OCI-LY3 (cell line): Measurements from ENCODE around the gene CCN6.
A peak's percentile ranks its signal among the peaks of the same experiment; 100 is the strongest.

Experiments used
- H2AFZ ChIP-seq: fragments of 200-600, 300-600 bp; shearing (Covaris generic); 2 replicates; pipeline ENCODE4 v1.6.0; 2014; ENCODE audit warnings: antibody characterized with exemption, low read depth, low read length
- H3K27ac ChIP-seq: fragments of 200-600, 300-600 bp; sonication (generic); 2 replicates; pipeline ENCODE4 v1.5.1; 2014; ENCODE audit warnings: mild to moderate bottlenecking, low read length, moderate library complexity, mixed read lengths
- H3K27me3 ChIP-seq: fragments of 200-600, 300-600 bp; sonication (generic); 2 replicates; pipeline ENCODE4 v1.6.1; 2014; ENCODE audit warnings: low read depth, low read length, mixed read lengths
- H3K36me3 ChIP-seq: fragments of 200-600, 300-600 bp; sonication (generic); replicated peaks from 2 replicates; pipeline ENCODE3; 2014; ENCODE audit warnings: low read depth, low read length, mixed read lengths
- H3K4me1 ChIP-seq: fragments of 300-600, 200-600 bp; sonication (generic); 2 replicates; pipeline ENCODE4 v1.6.1; 2014; ENCODE audit warnings: low read length, mixed read lengths
- H3K4me2 ChIP-seq: fragments of 200-600, 300-600 bp; sonication (generic); 2 replicates; pipeline ENCODE4 v1.6.1; 2014; ENCODE audit warnings: low read length, mixed read lengths
- H3K4me3 ChIP-seq: fragments of 300-600, 200-600 bp; sonication (generic); 2 replicates; pipeline ENCODE4 v1.5.1; 2014; ENCODE audit warnings: antibody characterized with exemption, mild to moderate bottlenecking, low read length, moderate library complexity
- H3K79me2 ChIP-seq: fragments of 300-600, 200-600 bp; shearing (Covaris generic); 2 replicates; pipeline ENCODE4 v1.6.1; 2014; ENCODE audit warnings: mild to moderate bottlenecking, low read length, mixed read lengths
- H3K9ac ChIP-seq: fragments of 300-600, 200-600 bp; shearing (Covaris generic); 2 replicates; pipeline ENCODE4 v1.6.0; 2014; ENCODE audit warnings: mild to moderate bottlenecking, low read length, moderate library complexity
- H3K9me3 ChIP-seq: fragments of 200-600, 300-600 bp; shearing (Covaris generic); 2 replicates; pipeline ENCODE4 v1.6.1; 2014; ENCODE audit warnings: low read length, mixed read lengths; ENCODE audit not compliant: insufficient read depth
- H4K20me1 ChIP-seq: fragments of 200-600, 300-600 bp; sonication (generic); 2 replicates; pipeline ENCODE4 v1.6.1; 2016; ENCODE audit warnings: low read length, mixed read lengths; ENCODE audit not compliant: insufficient read depth
- EZH2phosphoT487 ChIP-seq: fragments of 200-600 bp; shearing (Covaris generic); IDR thresholded peaks from 2 replicates; pipeline ENCODE4 v1.6.1; 2018; ENCODE audit warnings: antibody characterized with exemption, mixed run types, low read depth
- TF ChIP-seq, protein P1 (sequence below): fragments of 200-600, 300-600 bp; sonication (generic); IDR thresholded peaks from 2 replicates; pipeline ENCODE4 v1.5.1; 2014; ENCODE audit warnings: antibody characterized with exemption, low read length, low read depth

Gene CCN6

DNA sequence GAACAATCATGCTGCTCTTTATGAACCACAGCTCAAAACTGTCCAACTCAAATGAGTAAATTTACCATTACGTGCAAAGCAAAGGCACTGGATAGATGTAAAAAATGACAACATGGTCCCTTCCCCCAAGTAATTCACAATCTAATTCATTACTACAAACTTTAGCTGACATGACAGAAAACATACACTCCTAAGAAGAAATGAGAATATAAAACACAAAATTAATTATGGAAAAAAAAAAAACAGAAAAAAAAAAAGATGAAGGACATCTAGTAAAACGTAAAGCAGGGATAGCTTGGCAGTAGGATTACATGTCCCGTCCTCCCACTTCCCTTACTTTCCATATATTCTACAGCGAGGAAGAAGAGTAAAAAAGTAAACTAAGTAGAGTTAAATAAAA, 27.7 kb downstream of the CCN6 start:
- Histone ChIP-seq H4K20me1 (no peaks in the 10 kb centered on the region), H3K4me2 (no peak overlapping the region), H3K36me3 (no peaks in the 10 kb centered on the region), H3K4me3 (no peak overlapping the region), H3K27me3 (no peaks in the 10 kb centered on the region), H3K4me1 (peaks cover 3% of the 10 kb centered on the region; the same call in 1 of the 2 replicates), H2AFZ (no peak overlapping the region), H3K27ac (no peak overlapping the region), H3K79me2 (no peaks in the 10 kb centered on the region), H3K9ac (no peak overlapping the region), H3K9me3 (no peaks in the 10 kb centered on the region)
- TF ChIP-seq, protein P1, sequence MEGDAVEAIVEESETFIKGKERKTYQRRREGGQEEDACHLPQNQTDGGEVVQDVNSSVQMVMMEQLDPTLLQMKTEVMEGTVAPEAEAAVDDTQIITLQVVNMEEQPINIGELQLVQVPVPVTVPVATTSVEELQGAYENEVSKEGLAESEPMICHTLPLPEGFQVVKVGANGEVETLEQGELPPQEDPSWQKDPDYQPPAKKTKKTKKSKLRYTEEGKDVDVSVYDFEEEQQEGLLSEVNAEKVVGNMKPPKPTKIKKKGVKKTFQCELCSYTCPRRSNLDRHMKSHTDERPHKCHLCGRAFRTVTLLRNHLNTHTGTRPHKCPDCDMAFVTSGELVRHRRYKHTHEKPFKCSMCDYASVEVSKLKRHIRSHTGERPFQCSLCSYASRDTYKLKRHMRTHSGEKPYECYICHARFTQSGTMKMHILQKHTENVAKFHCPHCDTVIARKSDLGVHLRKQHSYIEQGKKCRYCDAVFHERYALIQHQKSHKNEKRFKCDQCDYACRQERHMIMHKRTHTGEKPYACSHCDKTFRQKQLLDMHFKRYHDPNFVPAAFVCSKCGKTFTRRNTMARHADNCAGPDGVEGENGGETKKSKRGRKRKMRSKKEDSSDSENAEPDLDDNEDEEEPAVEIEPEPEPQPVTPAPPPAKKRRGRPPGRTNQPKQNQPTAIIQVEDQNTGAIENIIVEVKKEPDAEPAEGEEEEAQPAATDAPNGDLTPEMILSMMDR: no peak
- TF ChIP-seq EZH2phosphoT487: no peak

DNA sequence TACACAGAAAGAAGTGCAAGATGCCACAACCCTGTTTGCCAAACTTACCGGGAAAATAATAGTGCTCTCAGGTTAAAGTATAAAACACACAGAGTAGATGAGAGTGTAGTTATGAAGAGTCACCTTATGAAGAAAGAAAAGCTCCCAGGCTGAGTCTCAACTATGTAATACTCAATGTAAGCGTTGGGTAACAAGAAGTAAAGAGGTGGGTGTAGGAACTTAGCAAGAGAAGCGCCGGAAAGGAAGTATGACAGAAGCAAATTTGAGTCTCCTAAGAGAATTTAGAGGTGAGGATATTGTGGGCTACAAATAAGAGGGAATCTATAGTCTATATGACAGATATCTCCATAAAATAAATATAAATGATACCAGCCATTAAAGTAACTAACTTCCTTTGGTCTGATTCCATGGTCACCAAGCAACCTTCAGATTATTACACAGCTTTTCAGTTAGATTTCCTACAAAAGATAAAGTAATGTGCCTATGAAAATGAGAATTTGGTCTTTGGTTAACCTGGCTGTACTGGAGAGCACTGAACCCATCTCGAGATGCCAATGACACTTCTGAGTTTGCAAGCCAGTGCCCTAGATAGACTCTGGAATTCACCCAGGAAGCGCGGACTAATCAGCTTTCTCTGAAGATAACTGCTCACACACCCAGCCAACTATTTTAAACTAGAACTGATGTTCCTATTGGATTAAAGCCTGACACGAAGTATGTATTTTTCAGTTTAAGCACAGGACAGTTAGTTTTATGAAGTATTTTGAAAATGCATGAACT, 31.6 kb downstream of the CCN6 start:
- Histone ChIP-seq H3K9ac (no peak overlapping the region), H3K4me2 (no peak overlapping the region), H3K4me3 (no peak overlapping the region), H3K27me3 (no peaks in the 10 kb centered on the region), H3K79me2 (no peaks in the 10 kb centered on the region), H3K36me3 (no peaks in the 10 kb centered on the region), H3K9me3 (no peaks in the 10 kb centered on the region), H3K4me1 (peaks cover 3% of the 10 kb centered on the region; the same call in 1 of the 2 replicates), H4K20me1 (no peaks in the 10 kb centered on the region), H2AFZ (no peak overlapping the region), H3K27ac (no peak overlapping the region)
- TF ChIP-seq EZH2phosphoT487: no peak
- TF ChIP-seq, protein P1: no peak

DNA sequence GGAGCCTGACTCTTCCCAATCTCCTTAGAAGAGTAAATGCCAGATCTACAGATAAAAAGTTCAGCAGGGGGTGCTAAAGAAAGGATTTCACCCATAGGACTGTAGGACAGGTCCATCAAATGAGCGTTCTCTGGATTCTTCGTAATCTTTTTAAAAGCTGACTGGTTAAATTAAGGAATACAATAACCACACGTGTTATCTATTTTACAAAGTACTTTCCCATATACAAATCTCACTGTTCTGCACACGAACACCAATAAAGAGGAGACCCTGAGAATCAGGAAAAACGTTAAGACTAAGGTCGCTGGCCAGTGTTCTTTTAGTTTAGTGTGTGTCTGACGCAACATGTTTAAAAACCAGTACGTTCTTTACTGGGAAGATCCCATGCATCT, 32.8 kb downstream of the CCN6 start:
- H3K9me3 ChIP-seq: no peaks in the 10 kb centered on the region
- peak overlapping the region; percentile 86 for H3K4me2 ChIP-seq
- H3K4me3 ChIP-seq: peak overlapping the region; percentile 98
- no peaks in the 10 kb centered on the region for H3K36me3 ChIP-seq
- H2AFZ ChIP-seq: peak overlapping the region; percentile 94
- no peaks in the 10 kb centered on the region for H3K27me3 ChIP-seq
- H3K27ac ChIP-seq: no peak overlapping the region
- H3K4me1 ChIP-seq: peaks cover 3% of the 10 kb centered on the region; the same call in 1 of the 2 replicates
- H3K9ac ChIP-seq: peak overlapping the region; percentile 76
- TF ChIP-seq EZH2phosphoT487: no peak
- TF ChIP-seq, protein P1: peak; percentile 43
- no peaks in the 10 kb centered on the region for H4K20me1 ChIP-seq
- no peaks in the 10 kb centered on the region for H3K79me2 ChIP-seq

DNA sequence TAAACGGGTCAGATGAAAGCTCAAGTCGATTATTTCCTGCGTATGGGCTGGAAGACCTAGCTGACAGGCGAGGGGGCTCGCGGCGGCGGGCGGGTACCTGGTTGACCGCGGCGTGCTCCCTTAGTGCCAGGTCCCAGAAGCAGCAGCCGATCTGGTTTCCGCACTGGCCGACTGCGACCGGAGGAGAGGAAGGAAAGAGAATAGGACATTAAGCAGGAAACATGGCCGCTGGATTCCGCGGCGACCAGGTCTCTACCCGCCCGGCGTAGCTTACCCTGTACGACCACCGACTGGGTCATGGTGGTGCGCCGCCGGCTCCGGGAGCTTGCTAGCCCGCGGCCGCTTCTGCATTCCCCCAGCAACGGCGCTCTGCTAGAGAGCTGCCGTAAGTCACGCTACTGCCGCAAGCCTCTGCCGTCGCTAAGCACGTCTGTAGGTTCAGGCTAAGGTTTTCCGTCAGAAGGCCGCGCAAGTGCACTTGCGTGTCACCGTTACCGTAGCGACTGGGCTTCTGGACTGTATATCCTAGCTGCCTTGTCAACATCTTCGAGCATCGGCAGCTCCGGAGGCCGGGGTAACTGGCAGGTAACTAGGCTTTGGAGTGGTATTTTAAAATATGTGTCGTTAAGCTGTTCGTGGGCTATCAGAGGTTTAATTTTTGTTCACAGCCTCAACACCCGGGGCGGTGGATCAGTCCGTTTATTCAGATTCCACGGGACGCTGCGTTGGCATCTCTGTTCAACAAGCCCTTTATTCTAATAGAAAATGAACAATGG, 33.4 kb downstream of the CCN6 start, which contains the start of the genes FAM229B and TUBE1:
FAM229B (plus strand) TSS at position 456 of the 776 bp plus-strand sequence. CDS start 11,693 bp downstream, outside the sequence.
TUBE1 (minus strand) TSS at position 347 of the 776 bp plus-strand sequence; CDS start at position 299, 48 bp downstream.
- peak within 1 kb of the TSS; percentile 95 for H2AFZ ChIP-seq

More for the DNA sequence above, 33.4 kb downstream of the CCN6 start, which contains the start of the genes FAM229B and TUBE1:
- no peaks in the 10 kb centered on the region for H3K79me2 ChIP-seq
- H3K36me3 ChIP-seq: no peaks in the 10 kb centered on the region
- peak within 1 kb of the TSS; percentile 98 for H3K4me3 ChIP-seq
- TF ChIP-seq, protein P1: no peak
- no peak for TF ChIP-seq EZH2phosphoT487
- peak within 1 kb of the TSS; percentile 87 for H3K4me2 ChIP-seq
- peaks cover 3% of the 10 kb centered on the region; the same call in 1 of the 2 replicates for H3K4me1 ChIP-seq
- H3K9ac ChIP-seq: peak within 1 kb of the TSS; percentile 76
- no peaks in the 10 kb centered on the region for H3K9me3 ChIP-seq
- H3K27me3 ChIP-seq: no peaks in the 10 kb centered on the region
- H4K20me1 ChIP-seq: no peaks in the 10 kb centered on the region
- H3K27ac ChIP-seq: no peak within 1 kb of the TSS
